Breast epithelium (tissue), 4 donors: ENCODE measurements around the gene HMCN2. TPM values are rescaled to one million over a fixed set of nuclear protein-coding genes. Genes with fewer than 3 reads are reported as not detected.

Experiments used
- DNase-seq, 2 donors: peaks; one replicate each; pipeline ENCODE4 v3.0.0-alpha.2; 2019; ENCODE audit warnings: low spot score in 2 of 2
- H3K27ac ChIP-seq, 2 donors: fragments of 200-600 bp; sonication (generic) in 1 of 2; one replicate each; pipeline ENCODE4 v1.5.1; 2016 to 2019; ENCODE audit warnings: mild to moderate bottlenecking in 1 of 2
- H3K27me3 ChIP-seq, 2 donors: fragments of 200-600 bp; sonication (generic) in 1 of 2; one replicate each; pipeline versions ENCODE4 v1.5.1 to v1.6.0; 2017 to 2019; ENCODE audit warnings: control low read depth in 1 of 2, mild to moderate bottlenecking in 1 of 2
- H3K36me3 ChIP-seq: fragments of 200-600 bp; one replicate; pipeline ENCODE4 v1.5.1; 2019
- H3K4me1 ChIP-seq, 2 donors: fragments of 200-600 bp; sonication (generic); one replicate each; pipeline ENCODE4 v1.5.1; 2016 to 2019; ENCODE audit warnings: control low read depth in 1 of 2
- H3K4me3 ChIP-seq, 3 donors: fragments of 200-600 bp; sonication (generic); 1 replicate in 2 of 3; 2 replicates in 1 of 3; pipeline ENCODE4 v1.5.1; 2016 to 2019; ENCODE audit warnings: mild to moderate bottlenecking in 3 of 3, moderate library complexity in 2 of 3
- H3K9me3 ChIP-seq, 2 donors: fragments of 200-600 bp; sonication (generic) in 1 of 2; one replicate each; pipeline ENCODE4 v1.5.1; 2016 to 2019; ENCODE audit warnings: control low read depth in 1 of 2
- POLR2A ChIP-seq: fragments of 450-650 bp; IDR thresholded peaks from one replicate; pipeline ENCODE4 v1.6.1; 2016; ENCODE audit warnings: antibody characterized with exemption, mild to moderate bottlenecking, moderate library complexity
- POLR2AphosphoS5 ChIP-seq, 3 donors: sonication (generic); formaldehyde crosslinking; IDR thresholded peaks; one replicate each; pipeline ENCODE4 v1.6.1; 2017; ENCODE audit warnings: antibody characterized with exemption in 3 of 3
- intact Hi-C: fragments of 100-400 bp; cut with DNase I; formaldehyde crosslinking; loops from one replicate; pipeline ENCODE4 v1.15.1; 2023; ENCODE audit warnings: low total_unique reads
- total RNA-seq, 3 donors: library from RNA; depleted of rRNA; stranded (reverse); fragments of >200 nt; gene quantifications; one replicate each; pipeline ENCODE4 v1.1.0, GENCODE V29; 2016
- TF ChIP-seq, protein P1 (sequence below), 3 donors: fragments of 450-650 bp; IDR thresholded peaks; one replicate each; pipeline ENCODE4 v1.5.1; 2016 to 2017; ENCODE audit warnings: antibody characterized with exemption in 3 of 3, mild to moderate bottlenecking in 3 of 3, moderate library complexity in 3 of 3

The HMCN2 gene
- total RNA-seq, 3 donors from 2014 or later = 0.29 to 3.8 (median 0.98) TPM

DNA sequence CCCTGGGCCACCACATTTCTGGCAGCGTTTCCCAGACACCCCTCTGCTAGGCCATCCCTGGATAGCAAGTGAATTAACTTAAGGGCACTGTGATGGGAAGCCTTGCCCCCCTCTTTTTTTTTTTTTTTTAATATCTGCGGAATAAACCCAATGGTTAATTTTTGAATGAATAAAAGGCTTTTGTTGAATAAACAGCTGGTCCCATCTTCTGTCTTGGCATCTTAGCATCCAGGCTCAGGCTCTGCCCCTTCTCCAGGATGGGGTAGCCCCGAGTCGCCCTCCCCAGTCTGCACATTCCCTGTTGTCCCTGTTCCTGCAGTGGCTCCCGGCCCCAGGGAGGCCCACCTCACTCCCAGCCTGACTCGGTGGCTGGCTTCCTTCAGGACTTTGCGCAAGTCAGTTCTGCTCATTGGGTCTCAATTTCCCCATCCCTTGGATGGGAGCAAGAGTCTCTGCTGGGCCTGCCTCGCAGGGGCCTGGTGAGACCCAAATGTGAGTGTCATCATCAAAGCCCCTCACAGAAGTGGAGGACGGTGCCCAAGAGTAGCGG is 29.0 kb upstream of the HMCN2 start:
- no peak overlapping the region for H3K4me3 ChIP-seq
- H3K27me3 ChIP-seq = no peaks in the 10 kb centered on the region
- DNase-seq = no peak
- H3K4me1 ChIP-seq = no peaks in the 10 kb centered on the region
- no peak overlapping the region for H3K27ac ChIP-seq
- TF ChIP-seq POLR2AphosphoS5 (IDR thresholded peaks at IDR 0.05) = no peak
- no peak for TF ChIP-seq POLR2A
- TF ChIP-seq, protein P1, sequence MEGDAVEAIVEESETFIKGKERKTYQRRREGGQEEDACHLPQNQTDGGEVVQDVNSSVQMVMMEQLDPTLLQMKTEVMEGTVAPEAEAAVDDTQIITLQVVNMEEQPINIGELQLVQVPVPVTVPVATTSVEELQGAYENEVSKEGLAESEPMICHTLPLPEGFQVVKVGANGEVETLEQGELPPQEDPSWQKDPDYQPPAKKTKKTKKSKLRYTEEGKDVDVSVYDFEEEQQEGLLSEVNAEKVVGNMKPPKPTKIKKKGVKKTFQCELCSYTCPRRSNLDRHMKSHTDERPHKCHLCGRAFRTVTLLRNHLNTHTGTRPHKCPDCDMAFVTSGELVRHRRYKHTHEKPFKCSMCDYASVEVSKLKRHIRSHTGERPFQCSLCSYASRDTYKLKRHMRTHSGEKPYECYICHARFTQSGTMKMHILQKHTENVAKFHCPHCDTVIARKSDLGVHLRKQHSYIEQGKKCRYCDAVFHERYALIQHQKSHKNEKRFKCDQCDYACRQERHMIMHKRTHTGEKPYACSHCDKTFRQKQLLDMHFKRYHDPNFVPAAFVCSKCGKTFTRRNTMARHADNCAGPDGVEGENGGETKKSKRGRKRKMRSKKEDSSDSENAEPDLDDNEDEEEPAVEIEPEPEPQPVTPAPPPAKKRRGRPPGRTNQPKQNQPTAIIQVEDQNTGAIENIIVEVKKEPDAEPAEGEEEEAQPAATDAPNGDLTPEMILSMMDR (IDR thresholded peaks at IDR 0.05) = no peak
- no peaks in the 10 kb centered on the region for H3K9me3 ChIP-seq
- no peaks in the 10 kb centered on the region for H3K36me3 ChIP-seq
- intact Hi-C loops = loop anchor here (5.0 kb wide), 1 partner anchor 129 kb away; no protein-coding TSS in a partner anchor

DNA sequence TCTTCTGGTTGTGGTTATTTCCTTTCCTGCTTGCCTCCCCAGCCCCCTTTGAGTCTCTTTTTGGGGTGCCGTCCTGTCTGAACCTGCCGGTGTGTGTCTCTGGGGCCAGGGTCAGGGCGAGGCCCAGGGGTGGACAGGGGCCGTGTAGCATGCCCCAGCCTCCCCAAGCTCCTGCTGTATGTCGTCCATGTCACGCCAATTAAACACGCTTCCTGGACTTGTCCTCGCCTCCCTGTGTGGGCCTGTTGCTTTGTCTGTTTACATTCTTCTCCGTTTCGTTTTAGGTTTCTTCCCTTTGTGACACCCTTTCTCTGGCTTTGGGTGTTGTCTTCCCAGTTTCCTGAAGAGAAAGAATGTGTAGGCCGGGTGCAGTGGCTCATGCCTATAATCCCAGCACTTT is 28.5 kb upstream of the HMCN2 start:
- no peaks in the 10 kb centered on the region for H3K4me1 ChIP-seq

DNA sequence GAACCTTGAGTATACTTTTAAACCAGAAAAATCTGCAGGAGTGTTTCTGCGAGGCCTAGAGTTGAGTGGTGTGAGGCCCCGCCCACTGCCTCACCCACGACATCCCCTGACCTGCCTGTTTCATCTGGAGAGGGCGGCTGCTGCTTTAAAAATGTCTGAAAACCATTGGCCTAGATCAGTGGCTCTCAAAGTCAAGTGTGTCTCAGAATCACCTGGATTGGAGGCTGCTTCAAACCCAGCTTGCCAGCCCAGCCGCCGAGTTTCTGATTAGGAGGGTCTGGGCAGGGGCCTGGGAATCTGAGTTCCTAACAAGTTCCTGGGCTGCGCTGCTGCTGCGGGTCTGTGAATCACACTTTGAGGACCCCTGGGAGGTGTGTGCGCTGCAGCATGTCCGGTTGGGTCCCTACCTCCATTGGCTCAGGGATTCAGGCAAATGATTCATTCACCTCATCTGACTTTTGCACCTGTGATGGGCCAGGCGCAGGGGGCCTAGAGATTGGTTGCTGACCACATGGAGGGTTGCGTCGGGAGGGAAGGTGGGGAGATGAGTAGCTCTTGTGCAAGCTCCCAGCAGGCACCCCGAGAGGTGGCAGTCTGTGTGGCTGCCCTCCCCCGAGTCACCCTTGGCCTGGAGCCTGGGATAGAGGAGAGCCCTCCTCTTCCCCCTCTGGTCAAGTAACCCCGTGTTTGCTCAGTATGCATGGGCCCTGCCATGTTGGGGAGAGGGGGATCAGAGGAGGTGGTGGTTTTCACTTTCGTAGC is 27.6 kb upstream of the HMCN2 start:
- DNase-seq = no peak
- Histone ChIP-seq H3K9me3 (no peaks in the 10 kb centered on the region), H3K27me3 (no peaks in the 10 kb centered on the region), H3K36me3 (no peaks in the 10 kb centered on the region), H3K4me1 (no peaks in the 10 kb centered on the region), H3K4me3 (no peak overlapping the region), H3K27ac (no peak overlapping the region)
- intact Hi-C loops = loop anchor here (5.0 kb wide), 1 partner anchor 131 kb away; no protein-coding TSS in a partner anchor
- TF ChIP-seq, protein P1 (IDR thresholded peaks at IDR 0.05) = no peak
- no peak for TF ChIP-seq POLR2AphosphoS5 (IDR thresholded peaks at IDR 0.05)
- no peak for TF ChIP-seq POLR2A

More for the DNA sequence above, 28.5 kb upstream of the HMCN2 start:
- intact Hi-C loops = loop anchor here (5.0 kb wide), 1 partner anchor 130 kb away; no protein-coding TSS in a partner anchor
- H3K4me3 ChIP-seq = no peak overlapping the region
- TF ChIP-seq POLR2AphosphoS5 (IDR thresholded peaks at IDR 0.05) (no peak), POLR2A (no peak)
- TF ChIP-seq, protein P1 (IDR thresholded peaks at IDR 0.05) = no peak
- H3K27ac ChIP-seq = no peak overlapping the region
- H3K36me3 ChIP-seq = no peaks in the 10 kb centered on the region
- no peaks in the 10 kb centered on the region for H3K9me3 ChIP-seq
- no peaks in the 10 kb centered on the region for H3K27me3 ChIP-seq
- no peak for DNase-seq

DNA sequence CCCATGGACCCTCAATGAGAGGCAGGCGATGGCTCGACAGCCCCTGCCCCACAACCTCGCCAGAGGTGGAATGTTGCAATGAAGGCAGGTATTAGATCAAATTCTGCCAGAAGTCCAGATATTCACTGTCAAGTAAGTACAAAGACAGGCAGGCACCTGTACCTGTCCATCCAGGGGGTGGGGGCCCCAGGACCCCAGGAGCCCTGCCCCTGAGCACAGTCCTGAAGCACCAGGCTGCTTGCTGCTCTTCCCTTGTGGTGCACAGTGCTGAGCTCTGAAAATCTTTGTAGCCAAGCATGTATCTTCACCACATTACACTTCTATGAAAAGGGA is 26.2 kb upstream of the HMCN2 start:
- Histone ChIP-seq H3K4me1 (no peaks in the 10 kb centered on the region), H3K36me3 (no peaks in the 10 kb centered on the region), H3K4me3 (no peak overlapping the region), H3K9me3 (no peaks in the 10 kb centered on the region), H3K27ac (no peak overlapping the region), H3K27me3 (no peaks in the 10 kb centered on the region)
- no peak for TF ChIP-seq POLR2A
- TF ChIP-seq, protein P1 (IDR thresholded peaks at IDR 0.05) = no peak
- no peak for TF ChIP-seq POLR2AphosphoS5 (IDR thresholded peaks at IDR 0.05)
- no peak for DNase-seq
- intact Hi-C loops = loop anchor here (5.0 kb wide), 1 partner anchor 132 kb away; no protein-coding TSS in a partner anchor

DNA sequence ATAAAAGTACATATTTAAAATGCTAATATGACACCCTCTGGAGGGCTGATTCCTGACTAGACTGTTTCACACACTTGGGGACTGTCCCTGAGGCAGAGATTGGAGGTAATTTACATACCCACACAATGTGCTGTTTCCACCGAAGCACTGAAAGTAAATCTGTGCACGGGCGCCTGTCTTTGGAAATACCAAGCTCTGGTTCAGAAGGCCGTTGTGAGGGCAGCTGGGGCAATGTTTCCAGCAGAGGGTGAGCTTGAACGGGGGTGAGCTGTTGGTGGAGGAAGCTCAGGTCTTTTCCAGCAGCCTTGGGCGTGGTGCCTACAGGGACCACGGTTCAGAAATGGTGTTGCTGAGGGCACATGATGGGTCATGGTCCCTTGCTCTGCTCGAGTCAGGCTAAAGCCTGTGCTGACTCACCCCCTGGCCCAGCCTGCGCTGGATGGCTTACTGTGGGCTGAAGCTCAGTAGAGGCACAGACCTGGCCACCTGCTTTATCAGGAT is 25.8 kb upstream of the HMCN2 start:
- intact Hi-C loops = loop anchor here (5.0 kb wide), 1 partner anchor 132 kb away; no protein-coding TSS in a partner anchor
- Histone ChIP-seq H3K27me3 (no peaks in the 10 kb centered on the region), H3K4me1 (no peaks in the 10 kb centered on the region), H3K9me3 (no peaks in the 10 kb centered on the region), H3K27ac (no peak overlapping the region), H3K36me3 (no peaks in the 10 kb centered on the region), H3K4me3 (no peak overlapping the region)
- no peak for DNase-seq
- no peak for TF ChIP-seq POLR2A
- TF ChIP-seq POLR2AphosphoS5 (IDR thresholded peaks at IDR 0.05) = no peak
- TF ChIP-seq, protein P1 (IDR thresholded peaks at IDR 0.05) = no peak
